ENCODE data around the gene RABGAP1L.

- TF ChIP-seq CTCF (IDR thresholded peaks at IDR 0.05) (no peak), POLR2A (IDR thresholded peaks at IDR 0.05) (no peak)
Observed at GRCh38 chr1:174405219-174405618, 245.9 kb downstream of the RABGAP1L start.
